Ovary (tissue), 3 donors: Measurements from ENCODE around the gene PBX1.

ENCODE experiments used
- EP300 ChIP-seq: sonication (generic); formaldehyde crosslinking; IDR thresholded peaks from one replicate; pipeline ENCODE4 v1.6.1; 2017; ENCODE audit warnings: antibody characterized with exemption
- POLR2A ChIP-seq: fragments of 450-650 bp; IDR thresholded peaks from one replicate; pipeline ENCODE4 v1.6.1; 2017; ENCODE audit warnings: antibody characterized with exemption, mild to moderate bottlenecking, moderate library complexity
- TF ChIP-seq, protein P1 (sequence below), 3 donors: fragments of 450-650 bp in 2 of 3; fragments of 200-600 bp in 1 of 3; IDR thresholded peaks; one replicate each; pipeline versions ENCODE4 v1.5.1 to v1.8.0; 2016 to 2022; ENCODE audit warnings: antibody characterized with exemption in 3 of 3, mild to moderate bottlenecking in 1 of 3
- donor health status: DM: no; HTN: no; CAD: no.

- TF ChIP-seq POLR2A (no peak), EP300 (no peak)
- TF ChIP-seq, protein P1, sequence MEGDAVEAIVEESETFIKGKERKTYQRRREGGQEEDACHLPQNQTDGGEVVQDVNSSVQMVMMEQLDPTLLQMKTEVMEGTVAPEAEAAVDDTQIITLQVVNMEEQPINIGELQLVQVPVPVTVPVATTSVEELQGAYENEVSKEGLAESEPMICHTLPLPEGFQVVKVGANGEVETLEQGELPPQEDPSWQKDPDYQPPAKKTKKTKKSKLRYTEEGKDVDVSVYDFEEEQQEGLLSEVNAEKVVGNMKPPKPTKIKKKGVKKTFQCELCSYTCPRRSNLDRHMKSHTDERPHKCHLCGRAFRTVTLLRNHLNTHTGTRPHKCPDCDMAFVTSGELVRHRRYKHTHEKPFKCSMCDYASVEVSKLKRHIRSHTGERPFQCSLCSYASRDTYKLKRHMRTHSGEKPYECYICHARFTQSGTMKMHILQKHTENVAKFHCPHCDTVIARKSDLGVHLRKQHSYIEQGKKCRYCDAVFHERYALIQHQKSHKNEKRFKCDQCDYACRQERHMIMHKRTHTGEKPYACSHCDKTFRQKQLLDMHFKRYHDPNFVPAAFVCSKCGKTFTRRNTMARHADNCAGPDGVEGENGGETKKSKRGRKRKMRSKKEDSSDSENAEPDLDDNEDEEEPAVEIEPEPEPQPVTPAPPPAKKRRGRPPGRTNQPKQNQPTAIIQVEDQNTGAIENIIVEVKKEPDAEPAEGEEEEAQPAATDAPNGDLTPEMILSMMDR (IDR thresholded peaks at IDR 0.05), result no peak
Measured at GRCh38 chr1:164706606-164706987, 147.6 kb downstream of the PBX1 start.
